ENCODE measurements around the gene BSPRY.
A peak's percentile ranks its signal among the peaks of the same experiment; 100 is the strongest.
"Not testable (repeated sequence)": the region's sequence is repeated elsewhere in the genome, so short reads cannot be mapped to it uniquely, and the experiment has no call there.

Gene BSPRY

DNA sequence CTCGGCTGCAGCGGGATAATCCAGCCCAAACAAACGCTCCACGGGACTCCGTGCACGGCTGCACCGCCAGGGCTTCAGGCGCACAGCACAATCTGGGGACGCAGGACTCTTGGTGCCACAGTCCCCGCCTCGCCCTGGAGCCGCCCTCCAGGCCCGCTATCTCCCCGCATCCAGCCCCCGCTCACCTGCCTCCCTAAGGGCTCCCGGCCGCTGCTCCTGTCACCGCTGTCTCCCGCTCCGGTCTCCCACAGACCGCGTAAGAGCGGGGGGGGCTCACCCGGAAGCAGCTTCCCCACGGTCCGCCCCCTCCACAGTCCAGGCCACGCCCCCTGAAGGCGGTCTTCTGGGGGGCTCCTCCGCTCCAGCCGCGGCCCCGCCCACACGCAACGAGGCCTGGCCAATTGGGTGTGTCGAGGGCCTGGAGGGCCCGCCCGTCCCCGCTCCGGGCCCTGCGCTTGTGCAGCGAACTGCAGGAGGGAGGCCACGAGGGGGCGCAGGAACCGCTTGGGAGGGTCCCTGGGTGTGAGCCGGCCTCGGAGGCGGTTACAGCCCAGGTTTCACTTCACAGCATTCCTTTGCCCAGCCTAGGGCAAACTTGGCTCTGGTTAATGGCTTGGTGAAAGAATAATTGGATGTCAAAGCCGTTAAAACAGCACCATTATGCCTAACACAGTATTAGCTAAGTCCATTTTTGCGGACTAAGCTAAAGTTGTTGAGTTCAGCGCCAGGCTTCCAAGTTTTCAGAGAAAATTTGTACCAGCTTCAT is 51.9 kb downstream of the BSPRY start, which contains the start of gene ALAD:
TSS of gene ALAD (minus strand) at position 258 of the 766 bp plus-strand sequence. CDS start 7,725 bp downstream, outside the sequence.
- Mint-ChIP-seq H3K27me3 (no peaks in the 10 kb centered on the region), H3K27ac (peak within 1 kb of the TSS; percentile 96), H3K4me3 (peak within 1 kb of the TSS; percentile 98), H3K9me3 (no peaks in the 10 kb centered on the region), H3K36me3 (ENCODE audit: low read depth) (peaks cover 13% of the 10 kb centered on the region), H3K4me1 (ENCODE audit: low read depth) (peaks cover 68% of the 10 kb centered on the region)
- intact Hi-C loops (cut with micrococcal nuclease), result loop anchor here (1.0 to 10.0 kb wide), 5 partner anchors 9 to 258 kb away; partner anchors contain the start of genes BSPRY, C9orf43, CDC26 and POLE3

DNA sequence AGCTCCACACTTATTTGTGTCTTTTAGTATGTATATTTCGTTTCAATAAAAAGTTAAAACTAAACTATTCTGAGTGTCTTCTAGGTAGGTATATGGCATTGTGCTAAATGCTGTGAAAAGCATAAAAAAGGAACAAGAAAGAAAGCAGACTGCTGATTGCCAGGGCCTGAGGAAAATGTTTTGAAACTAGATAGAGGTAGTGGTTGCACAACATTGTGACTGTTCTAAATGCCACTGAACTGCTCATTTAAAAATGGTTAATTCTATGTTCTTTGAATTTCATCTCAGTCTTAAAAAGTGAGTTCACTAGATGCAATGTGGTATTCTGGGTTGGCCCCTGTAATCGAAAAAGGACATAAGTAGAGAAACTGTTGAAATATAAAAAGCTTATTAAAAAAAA is 54.3 kb downstream of the BSPRY start:
- H3K36me3 Mint-ChIP-seq (ENCODE audit: low read depth), result peaks cover 25% of the 10 kb centered on the region
- intact Hi-C loops (cut with micrococcal nuclease), result loop anchor here (5.0 to 10.0 kb wide), 3 partner anchors 59 to 189 kb away; partner anchors contain the start of genes BSPRY, CDC26, PRPF4 and WDR31
- H3K9me3 Mint-ChIP-seq, result no peaks in the 10 kb centered on the region
- no peak overlapping the region for H3K4me3 Mint-ChIP-seq
- no peaks in the 10 kb centered on the region for H3K27me3 Mint-ChIP-seq
- peaks cover 70% of the 10 kb centered on the region for H3K4me1 Mint-ChIP-seq (ENCODE audit: low read depth)
- peak overlapping the region; percentile 84 for H3K27ac Mint-ChIP-seq

- peaks cover 42% of the 10 kb centered on the region for H3K36me3 Mint-ChIP-seq (ENCODE audit: low read depth)
- H3K27me3 Mint-ChIP-seq, H3K4me3 Mint-ChIP-seq, H3K9me3 Mint-ChIP-seq: not testable (repeated sequence)
- peak overlapping the region; percentile 71 for H3K27ac Mint-ChIP-seq
- intact Hi-C loops (cut with micrococcal nuclease), result loop anchor here (10.0 kb wide), 1 partner anchor 62 kb away; the partner anchor contains the start of genes BSPRY and WDR31
- peaks cover 66% of the 10 kb centered on the region for H3K4me1 Mint-ChIP-seq (ENCODE audit: low read depth)
Measured at GRCh38 chr9:113406353-113406752, 57.0 kb downstream of the BSPRY start.

DNA sequence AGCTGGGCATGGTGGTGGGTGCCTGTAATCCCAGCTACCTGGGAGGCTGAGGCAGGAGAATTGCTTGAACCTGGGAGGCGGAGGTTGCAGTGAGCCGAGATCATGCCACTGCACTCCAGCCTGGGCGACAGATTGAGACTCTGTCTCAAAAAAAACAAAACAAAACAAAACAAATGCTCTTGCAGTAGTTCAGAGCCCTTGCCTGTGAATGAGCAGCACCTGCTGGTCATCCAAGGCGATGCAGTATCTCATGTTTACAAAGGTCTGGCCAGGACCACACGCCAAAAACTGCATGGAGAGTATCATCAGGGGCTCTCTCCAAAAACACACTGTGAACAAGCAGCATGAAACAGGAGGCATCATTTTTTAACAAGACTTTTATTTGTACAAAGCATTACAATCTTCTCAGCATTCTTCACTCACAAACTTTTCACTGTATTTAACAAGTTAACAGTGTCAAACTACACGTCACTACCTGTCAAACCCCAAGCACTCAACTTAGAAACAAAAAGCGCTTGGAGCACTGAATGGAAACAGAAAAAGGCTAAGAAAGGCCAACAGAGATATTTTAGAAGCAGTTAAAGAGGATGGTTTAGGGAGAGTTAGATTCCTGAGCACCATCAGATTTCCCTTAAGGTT is 57.7 kb downstream of the BSPRY start:
- H3K4me1 Mint-ChIP-seq (ENCODE audit: low read depth), result peaks cover 60% of the 10 kb centered on the region
- peaks cover 42% of the 10 kb centered on the region for H3K36me3 Mint-ChIP-seq (ENCODE audit: low read depth)
- not testable (repeated sequence) for H3K9me3 Mint-ChIP-seq, H3K4me3 Mint-ChIP-seq, H3K27me3 Mint-ChIP-seq
- intact Hi-C loops (cut with micrococcal nuclease), result loop anchor here (1.0 to 10.0 kb wide), 2 partner anchors 62 to 98 kb away; partner anchors contain the start of genes BSPRY and WDR31
- peak overlapping the region; percentile 71 for H3K27ac Mint-ChIP-seq

GRCh38 chr9:113409481-113409880 is 60.1 kb downstream of the BSPRY start:
- Mint-ChIP-seq H3K4me3 (peak overlapping the region; percentile 100), H3K27ac (peak overlapping the region; percentile 99), H3K36me3 (ENCODE audit: low read depth) (peaks cover 42% of the 10 kb centered on the region), H3K27me3 (no peaks in the 10 kb centered on the region), H3K4me1 (ENCODE audit: low read depth) (peaks cover 41% of the 10 kb centered on the region), H3K9me3 (no peaks in the 10 kb centered on the region)
- intact Hi-C loops (cut with micrococcal nuclease), result loop anchor here (10.0 kb wide), 1 partner anchor 65 kb away; the partner anchor contains the start of genes BSPRY and WDR31

- peaks cover 37% of the 10 kb centered on the region for H3K4me1 Mint-ChIP-seq (ENCODE audit: low read depth)
- intact Hi-C loops (cut with micrococcal nuclease), result loop anchor here (1.0 to 10.0 kb wide), 2 partner anchors 9 to 65 kb away; partner anchors contain the start of genes ALAD, BSPRY and WDR31
- peak overlapping the region; percentile 99 for H3K27ac Mint-ChIP-seq
- peaks cover 42% of the 10 kb centered on the region for H3K36me3 Mint-ChIP-seq (ENCODE audit: low read depth)
- no peaks in the 10 kb centered on the region for H3K27me3 Mint-ChIP-seq
- H3K4me3 Mint-ChIP-seq, result peak overlapping the region; percentile 100
- no peaks in the 10 kb centered on the region for H3K9me3 Mint-ChIP-seq
Measured at GRCh38 chr9:113409883-113410206, 60.5 kb downstream of the BSPRY start.

DNA sequence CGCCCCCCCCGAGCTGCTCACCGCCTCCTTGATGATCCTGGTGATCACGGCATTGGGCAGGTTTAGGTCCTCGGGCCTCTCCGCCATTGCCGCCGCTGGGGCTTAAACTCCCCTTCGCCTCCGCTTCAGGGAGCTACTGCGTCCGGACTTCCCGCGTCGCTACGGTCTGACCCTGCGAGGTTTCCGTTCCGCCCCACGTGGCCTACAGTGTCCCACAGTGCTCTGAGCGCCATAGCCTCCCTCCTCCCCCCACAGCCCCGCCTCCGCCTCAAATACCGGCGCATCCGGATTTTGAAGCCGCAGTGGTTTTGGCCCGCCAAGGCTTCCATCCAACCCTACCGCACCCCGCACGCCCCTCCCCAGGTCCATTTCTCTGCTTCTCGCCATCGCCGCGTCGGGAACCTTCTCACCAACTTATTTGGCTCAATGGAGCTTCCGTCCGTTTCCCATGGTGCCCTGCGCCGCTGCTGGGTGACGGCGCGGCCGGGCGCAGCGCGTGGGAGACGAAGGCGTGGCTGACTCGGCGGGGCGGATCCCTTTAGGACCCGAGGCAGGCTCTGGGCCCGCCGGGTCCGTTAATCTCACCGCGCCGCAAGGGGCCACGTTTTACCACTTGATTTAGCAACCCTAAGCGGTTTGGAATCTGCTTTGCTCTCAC is 61.0 kb downstream of the BSPRY start, which contains the start of the genes C9orf43 and POLE3:
TSS of gene C9orf43 (plus strand) at position 541 of the 658 bp plus-strand sequence. CDS start 2,747 bp downstream, outside the sequence.
TSS of gene POLE3 (minus strand) at position 469 of the 658 bp plus-strand sequence. CDS start at position 87, 382 bp downstream.
- intact Hi-C loops (cut with micrococcal nuclease), result loop anchor here (1.0 kb wide), 1 partner anchor 9 kb away; the partner anchor contains the start of gene ALAD
- H3K4me1 Mint-ChIP-seq (ENCODE audit: low read depth), result peaks cover 33% of the 10 kb centered on the region
- peak within 1 kb of the TSS; percentile 100 for H3K4me3 Mint-ChIP-seq
- H3K9me3 Mint-ChIP-seq, result no peaks in the 10 kb centered on the region
- H3K27ac Mint-ChIP-seq, result peak within 1 kb of the TSS; percentile 99
- H3K36me3 Mint-ChIP-seq (ENCODE audit: low read depth), result peaks cover 42% of the 10 kb centered on the region
- no peaks in the 10 kb centered on the region for H3K27me3 Mint-ChIP-seq

GRCh38 chr9:113416149-113416721 is 66.9 kb downstream of the BSPRY start:
- Mint-ChIP-seq H3K4me1 (ENCODE audit: low read depth) (no peaks in the 10 kb centered on the region), H3K36me3 (ENCODE audit: low read depth) (no peaks in the 10 kb centered on the region), H3K9me3 (no peaks in the 10 kb centered on the region), H3K4me3 (no peak overlapping the region), H3K27ac (no peak overlapping the region), H3K27me3 (no peaks in the 10 kb centered on the region)
- intact Hi-C loops (cut with micrococcal nuclease), result no loop called here

DNA sequence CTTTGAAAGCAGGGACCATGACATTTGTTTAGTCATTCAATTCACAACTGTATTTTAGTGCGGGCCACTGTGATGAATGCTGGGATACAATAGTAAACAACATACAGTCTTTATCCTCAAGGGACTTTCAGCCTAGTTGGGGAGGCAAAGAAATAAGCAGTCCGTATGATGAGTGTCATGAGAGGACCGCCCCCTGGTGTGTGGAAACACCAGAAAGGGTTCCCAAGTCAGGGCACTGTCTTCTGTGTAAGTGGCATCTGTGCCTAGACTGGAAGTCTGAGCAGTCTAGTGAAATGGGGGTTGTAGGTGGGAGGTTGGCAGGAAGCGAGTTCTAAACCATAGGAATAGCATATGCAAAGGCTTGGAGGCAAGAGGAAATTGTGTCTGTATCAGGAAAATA is 68.0 kb downstream of the BSPRY start:
- intact Hi-C loops (cut with micrococcal nuclease), result no loop called here
- no peak overlapping the region for H3K4me3 Mint-ChIP-seq
- no peaks in the 10 kb centered on the region for H3K9me3 Mint-ChIP-seq
- no peaks in the 10 kb centered on the region for H3K4me1 Mint-ChIP-seq (ENCODE audit: low read depth)
- no peak overlapping the region for H3K27ac Mint-ChIP-seq
- no peaks in the 10 kb centered on the region for H3K27me3 Mint-ChIP-seq
- H3K36me3 Mint-ChIP-seq (ENCODE audit: low read depth), result no peaks in the 10 kb centered on the region
